Endothelial cell of umbilical vein (primary cell): ENCODE data around the gene RFLNA. TPM values are rescaled to one million over a fixed set of nuclear protein-coding genes. Genes with fewer than 3 reads are reported as not detected.

ENCODE experiments used
- BruUV-seq: library from RNA; stranded (reverse); fragments of 400-500 nt; replicated peaks from 2 replicates; lab custom pipeline; 2021; lab: Mats Ljungman, UMichigan
- CTCF ChIA-PET: fragments of 300-600, 350-600 bp; sonication (Branson Sonifier 250); formaldehyde crosslinking; loops from one replicate; lab custom pipeline; 2021; ENCODE audit warnings: antibody characterized with exemption, inconsistent platforms; lab: Charles Lee
- POLR2A ChIA-PET: fragments of 300-600, 350-600 bp; sonication (Branson Sonifier 250); formaldehyde crosslinking; loops from one replicate; lab custom pipeline; 2021; ENCODE audit warnings: antibody characterized with exemption, inconsistent platforms; lab: Charles Lee
- DNase-seq: peaks from one replicate; pipeline ENCODE4 v3.0.0-alpha.2; 2011; ENCODE audit warnings: low read depth, low spot score
- FAIRE-seq: peaks from 2 replicates; lab custom pipeline; 2011; peaks lifted over from hg19 to GRCh38; lab: Jason Lieb, UNC
- H2AFZ ChIP-seq: 2 replicates; pipeline ENCODE4 v1.6.0; 2012; ENCODE audit warnings: low read depth, low read length, control low read depth, inconsistent platforms
- H3K27ac ChIP-seq: 2 replicates; pipeline ENCODE4 v1.5.1; 2011; ENCODE audit warnings: low read depth, mild to moderate bottlenecking, control low read depth, low read length, moderate library complexity; ENCODE audit not compliant: insufficient read depth
- H3K27me3 ChIP-seq, 2 experiments: 2 replicates each; pipeline versions ENCODE4 v1.6.0 to v1.6.1; 2011; ENCODE audit warnings: low read length in 2 of 2, mixed read lengths in 1 of 2; ENCODE audit not compliant: control insufficient read depth in 2 of 2, insufficient read depth in 2 of 2
- H3K36me3 ChIP-seq, 2 experiments: 2 replicates in 1 of 2; 3 replicates in 1 of 2; pipeline ENCODE4 v1.5.1; 2011; ENCODE audit warnings: low read length in 2 of 2, mild to moderate bottlenecking in 1 of 2, moderate library complexity in 1 of 2; ENCODE audit not compliant: control insufficient read depth in 2 of 2, insufficient read depth in 2 of 2; ENCODE audit errors: extremely low read depth in 1 of 2
- H3K4me1 ChIP-seq: 3 replicates; pipeline ENCODE4 v1.5.1; 2011; ENCODE audit warnings: mild to moderate bottlenecking, low read length; ENCODE audit not compliant: control insufficient read depth, insufficient read depth; ENCODE audit errors: extremely low read depth
- H3K4me2 ChIP-seq: 2 replicates; pipeline ENCODE4 v1.6.1; 2011; ENCODE audit warnings: low read length, control low read depth, mixed read lengths; ENCODE audit not compliant: insufficient read depth
- H3K4me3 ChIP-seq, 3 experiments: fragments of 200-600 bp in 1 of 3; sonication (generic), shearing (Covaris generic) in 1 of 3; replicated peaks in 1 of 3; 2 replicates each; pipeline ENCODE4 v1.5.1; 2011 to 2016; ENCODE audit warnings: control low read depth in 3 of 3, low read length in 3 of 3, mild to moderate bottlenecking in 2 of 3, inconsistent platforms in 1 of 3, low read depth in 1 of 3, moderate library complexity in 1 of 3; ENCODE audit not compliant: insufficient read depth in 1 of 3
- H3K79me2 ChIP-seq: 2 replicates; pipeline ENCODE4 v1.6.0; 2012; ENCODE audit warnings: low read length, inconsistent platforms; ENCODE audit not compliant: control insufficient read depth, insufficient read depth
- H3K9ac ChIP-seq: replicated peaks from 2 replicates; pipeline ENCODE3; 2011; ENCODE audit warnings: low read length, control low read depth; ENCODE audit not compliant: insufficient read depth; ENCODE audit errors: extremely low read depth
- H3K9me1 ChIP-seq: replicated peaks from 3 replicates; pipeline ENCODE4 v1.6.0; 2011; ENCODE audit warnings: mild to moderate bottlenecking, low read length; ENCODE audit not compliant: control insufficient read depth, insufficient read depth; ENCODE audit errors: extremely low read depth
- H3K9me3 ChIP-seq: replicated peaks from 2 replicates; pipeline ENCODE4 v1.5.1; 2012; ENCODE audit warnings: low read length, inconsistent platforms; ENCODE audit not compliant: control insufficient read depth, insufficient read depth
- H4K20me1 ChIP-seq: replicated peaks from 2 replicates; pipeline ENCODE3; 2011; ENCODE audit warnings: mild to moderate bottlenecking, low read length; ENCODE audit not compliant: control insufficient read depth, insufficient read depth; ENCODE audit errors: extremely low read depth
- CTCF ChIP-seq, 2 donors: IDR thresholded peaks; 1 replicate in 1 of 2; 2 replicates in 1 of 2; pipeline ENCODE4 v1.5.1; 2011; ENCODE audit warnings: low read length in 2 of 2, mild to moderate bottlenecking in 2 of 2, moderate library complexity in 2 of 2, control low read depth in 1 of 2, inconsistent platforms in 1 of 2, low read depth in 1 of 2; ENCODE audit not compliant: insufficient read depth in 1 of 2; ENCODE audit errors: extremely low read depth in 1 of 2
- EZH2 ChIP-seq: IDR thresholded peaks from 2 replicates; pipeline ENCODE4 v1.6.1; 2012; ENCODE audit warnings: borderline replicate concordance, low read depth, mild to moderate bottlenecking, moderate library complexity, low read length, inconsistent platforms; ENCODE audit not compliant: severe bottlenecking
- FOS ChIP-seq: IDR thresholded peaks from 2 replicates; pipeline ENCODE4 v1.6.1; 2011; ENCODE audit warnings: mild to moderate bottlenecking, low read length, moderate library complexity, borderline replicate concordance; ENCODE audit not compliant: insufficient read depth
- GATA2 ChIP-seq: IDR thresholded peaks from 2 replicates; pipeline ENCODE4 v1.7.0; 2011; ENCODE audit warnings: low read depth, mild to moderate bottlenecking, moderate library complexity, mixed read lengths, low read length; ENCODE audit not compliant: insufficient read length, insufficient read depth
- JUN ChIP-seq: IDR thresholded peaks from 2 replicates; pipeline ENCODE4 v1.6.1; 2011; ENCODE audit warnings: borderline replicate concordance, low read depth; ENCODE audit not compliant: insufficient read length, insufficient read depth
- MAX ChIP-seq: IDR thresholded peaks from 2 replicates; pipeline ENCODE4 v1.6.1; 2011; ENCODE audit not compliant: insufficient read depth, insufficient read length
- MYC ChIP-seq: IDR thresholded peaks from one replicate; pipeline ENCODE4 v1.6.1; 2011; ENCODE audit warnings: mild to moderate bottlenecking, low read depth, low read length
- POLR2A ChIP-seq: IDR thresholded peaks from 2 replicates; pipeline ENCODE4 v1.6.1; 2012; ENCODE audit warnings: low read depth, mild to moderate bottlenecking, control low read depth, low read length
- POLR2AphosphoS5 ChIP-seq: IDR thresholded peaks from 2 replicates; pipeline ENCODE4 v1.6.1; 2012; ENCODE audit warnings: low read depth, mild to moderate bottlenecking, control low read depth, low read length, moderate library complexity; ENCODE audit not compliant: insufficient read depth
- dilution Hi-C: fragments of 300-500 bp; cut with MboI; formaldehyde crosslinking; loops from one replicate; pipeline ENCODE4 v1.15.0; 2019; ENCODE audit warnings: low sequenced_read_pairs; ENCODE audit not compliant: extremely low pct_ligation_motif_present
- intact Hi-C: fragments of 100-400 bp; cut with micrococcal nuclease; formaldehyde crosslinking; loops from one replicate; pipeline ENCODE4 v1.10.0; 2022
- polyA plus RNA-seq, 4 experiments: library from polyadenylated mRNA; depleted of rRNA in 3 of 4; stranded (reverse) in 3 of 4; unstranded in 1 of 4; fragments of >200 nt; gene quantifications; 2 replicates each; pipeline versions ENCODE4 v1.2.1 to v1.2.3, GENCODE V29; 2011 to 2012; ENCODE audit warnings: missing spikeins in 1 of 4
- total RNA-seq: library from RNA; stranded (reverse); gene quantifications from 2 replicates; pipeline ENCODE4 v1.2.3, GENCODE V29; 2021

The RFLNA gene
- total and polyA plus RNA-seq, 2 donors (not counting 3 experiments of a cell fraction or from before 2014, with no cell fraction given) = 19.7 to 24.5 TPM

- dilution Hi-C loops = no loop called here
- peak; percentile 18 for FAIRE-seq
- Histone ChIP-seq H3K36me3 (no peaks in the 10 kb centered on the region), H3K4me2 (no peak overlapping the region), H4K20me1 (no peaks in the 10 kb centered on the region), H3K9me1 (no peaks in the 10 kb centered on the region), H3K79me2 (no peaks in the 10 kb centered on the region), H3K9me3 (no peaks in the 10 kb centered on the region), H3K9ac (no peak overlapping the region), H3K27me3 (no peaks in the 10 kb centered on the region), H3K4me1 (peaks cover 14% of the 10 kb centered on the region), H2AFZ (peak overlapping the region; percentile 2), H3K4me3 (no peak overlapping the region), H3K27ac (no peak overlapping the region)
- intact Hi-C loops = no loop called here
- no peak for DNase-seq
- ChIA-PET CTCF (interaction anchor here (0.9 to 2.3 kb wide), 3 partner anchors 9 to 236 kb away, joined by 3 to 10 read pairs (median 3); no protein-coding TSS in a partner anchor), POLR2A (no interaction called here)
- TF ChIP-seq EZH2 (no peak), POLR2A (no peak)
- BruUV-seq = no TSS peak
Observed at GRCh38 chr12:124289634-124290600, 5.0 kb upstream of the RFLNA start.

GRCh38 chr12:124292385-124292784 is 2.5 kb upstream of the RFLNA start:
- no TSS peak for BruUV-seq
- H3K27me3 ChIP-seq = no peaks in the 10 kb centered on the region
- dilution Hi-C loops = no loop called here

More at GRCh38 chr12:124292385-124292784, 2.5 kb upstream of the RFLNA start:
- FAIRE-seq (no peak), DNase-seq (no peak)
- intact Hi-C loops = no loop called here
- POLR2A ChIA-PET = no interaction called here
- H3K27ac ChIP-seq = no peak overlapping the region
- H3K4me1 ChIP-seq = peaks cover 26% of the 10 kb centered on the region
- no peaks in the 10 kb centered on the region for H3K9me1 ChIP-seq
- peaks cover 19% of the 10 kb centered on the region for H3K79me2 ChIP-seq
- H3K4me3 ChIP-seq = no peak overlapping the region
- H3K9me3 ChIP-seq = no peaks in the 10 kb centered on the region
- no peaks in the 10 kb centered on the region for H3K36me3 ChIP-seq
- no peak overlapping the region for H3K9ac ChIP-seq
- no peak overlapping the region for H3K4me2 ChIP-seq
- TF ChIP-seq CTCF (IDR thresholded peaks at IDR 0.05; ENCODE audit: extremely low read depth in 1 of 2, insufficient read depth in 1 of 2, low read depth in 1 of 2, low read length in 2 of 2) (no peak), MAX (no peak), GATA2 (no peak), MYC (no peak), FOS (no peak), POLR2A (no peak), POLR2AphosphoS5 (no peak), JUN (no peak), EZH2 (no peak)
- CTCF ChIA-PET = no interaction called here
- H2AFZ ChIP-seq = no peak overlapping the region
- H4K20me1 ChIP-seq = no peaks in the 10 kb centered on the region
